H1 (cell line): ENCODE results near the gene VEPH1. TPM values are rescaled to one million over a fixed set of nuclear protein-coding genes. Genes with fewer than 3 reads are reported as not detected.

Experiments
- CTCF ChIA-PET: fragments of 300-600 bp; sonication (Branson Sonifier 250); formaldehyde crosslinking; loops from one replicate; lab custom pipeline; 2021; ENCODE audit not compliant: partially characterized antibody; lab: Charles Lee
- POLR2A ChIA-PET: fragments of 300-600 bp; sonication (Branson Sonifier 250); formaldehyde crosslinking; loops from one replicate; lab custom pipeline; 2021; ENCODE audit warnings: inconsistent platforms; ENCODE audit not compliant: partially characterized antibody; lab: Charles Lee
- DNase-seq, 2 experiments: peaks; one replicate each; pipeline versions ENCODE4 v3.0.0 to v3.0.0-alpha.2; 2010 to 2022; ENCODE audit warnings: low spot score in 2 of 2, low read depth in 1 of 2, mixed read lengths in 1 of 2
- FAIRE-seq: peaks from 2 replicates; lab custom pipeline; 2011; peaks lifted over from hg19 to GRCh38; lab: Jason Lieb, UNC
- H2AFZ ChIP-seq: 2 replicates; pipeline ENCODE4 v1.8.1; 2012; ENCODE audit warnings: low read length, inconsistent platforms
- H2AK5ac ChIP-seq: 2 replicates; pipeline ENCODE4 v1.6.1; 2013; ENCODE audit warnings: low read depth, low read length
- H2BK120ac ChIP-seq: replicated peaks from 2 replicates; pipeline ENCODE3; 2013; ENCODE audit warnings: low read depth, low read length, inconsistent platforms
- H2BK12ac ChIP-seq: 2 replicates; pipeline ENCODE4 v1.6.1; 2013; ENCODE audit warnings: low read depth, low read length
- H2BK15ac ChIP-seq: 2 replicates; pipeline ENCODE4 v1.6.1; 2013; ENCODE audit warnings: low read length
- H2BK20ac ChIP-seq: 2 replicates; pipeline ENCODE4 v1.6.1; 2013; ENCODE audit warnings: low read length
- H2BK5ac ChIP-seq: 2 replicates; pipeline ENCODE4 v1.6.1; 2013; ENCODE audit warnings: low read depth, low read length
- H3K14ac ChIP-seq: 2 replicates; pipeline ENCODE4 v1.6.1; 2013; ENCODE audit warnings: inconsistent platforms; ENCODE audit not compliant: insufficient read length
- H3K18ac ChIP-seq: 2 replicates; pipeline ENCODE4 v1.6.1; 2013; ENCODE audit warnings: low read length; ENCODE audit errors: extremely low read depth
- H3K23ac ChIP-seq: 2 replicates; pipeline ENCODE4 v1.6.1; 2013; ENCODE audit warnings: inconsistent platforms; ENCODE audit not compliant: insufficient read length
- H3K23me2 ChIP-seq: 2 replicates; pipeline ENCODE4 v1.6.1; 2013; ENCODE audit warnings: low read depth, low read length
- H3K27ac ChIP-seq: 2 replicates; pipeline ENCODE4 v1.6.1; 2011; ENCODE audit warnings: low read depth, low read length, inconsistent platforms
- H3K27me3 ChIP-seq, 4 experiments: replicated peaks in 1 of 4; 1 replicate in 1 of 4; 2 replicates in 3 of 4; pipeline versions ENCODE4 v1.6.1 to v1.8.1; 2011 to 2013; ENCODE audit warnings: low read length in 3 of 4, mild to moderate bottlenecking in 3 of 4, inconsistent platforms in 2 of 4, mixed read lengths in 2 of 4, moderate library complexity in 1 of 4; ENCODE audit not compliant: control insufficient read depth in 3 of 4, insufficient read depth in 3 of 4; ENCODE audit errors: extremely low read depth in 1 of 4
- H3K36me3 ChIP-seq, 4 experiments: 2 replicates each; pipeline versions ENCODE4 v1.6.1 to v1.8.1; 2011 to 2013; ENCODE audit warnings: mild to moderate bottlenecking in 4 of 4, low read length in 3 of 4, moderate library complexity in 2 of 4, control low read depth in 1 of 4, inconsistent platforms in 1 of 4; ENCODE audit not compliant: insufficient read depth in 4 of 4, control insufficient read depth in 2 of 4
- H3K4ac ChIP-seq: replicated peaks from 2 replicates; pipeline ENCODE3; 2013; ENCODE audit warnings: low read length, low read depth, mixed read lengths, inconsistent platforms; ENCODE audit not compliant: insufficient read length
- H3K4me1 ChIP-seq, 4 experiments: replicated peaks in 1 of 4; 1 replicate in 1 of 4; 2 replicates in 3 of 4; pipeline versions ENCODE4 v1.6.1 to v1.8.1; 2011 to 2013; ENCODE audit warnings: low read length in 3 of 4, inconsistent platforms in 2 of 4, mixed read lengths in 1 of 4; ENCODE audit not compliant: insufficient read depth in 4 of 4, control insufficient read depth in 3 of 4
- H3K4me2 ChIP-seq, 2 experiments: 2 replicates each; pipeline versions ENCODE4 v1.6.1 to v1.8.1; 2011 to 2013; ENCODE audit warnings: low read depth in 2 of 2, low read length in 2 of 2, control low read depth in 1 of 2, inconsistent platforms in 1 of 2, mild to moderate bottlenecking in 1 of 2; ENCODE audit not compliant: insufficient read depth in 1 of 2
- H3K4me3 ChIP-seq, 4 experiments: fragments of 200-600, 300-600 bp in 1 of 4; sonication (generic), shearing (Covaris generic), sonication (Bioruptor Twin) in 1 of 4; 2 replicates each; pipeline versions ENCODE4 v1.5.1 to v1.8.1; 2011 to 2016; ENCODE audit warnings: low read length in 4 of 4, low read depth in 3 of 4, control low read depth in 2 of 4, inconsistent platforms in 2 of 4, mild to moderate bottlenecking in 2 of 4, mixed read lengths in 1 of 4, moderate library complexity in 1 of 4; ENCODE audit not compliant: insufficient read depth in 2 of 4; ENCODE audit errors: extremely low read depth in 1 of 4
- H3K56ac ChIP-seq: replicated peaks from 2 replicates; pipeline ENCODE3; 2013; ENCODE audit warnings: low read depth, mild to moderate bottlenecking, mixed read lengths, low read length, inconsistent platforms; ENCODE audit not compliant: insufficient read length
- H3K79me1 ChIP-seq: 2 replicates; pipeline ENCODE4 v1.6.1; 2013; ENCODE audit warnings: low read depth, low read length, control low read depth
- H3K79me2 ChIP-seq, 2 experiments: 2 replicates each; pipeline versions ENCODE4 v1.6.1 to v1.8.1; 2012 to 2013; ENCODE audit warnings: low read length in 2 of 2, mild to moderate bottlenecking in 2 of 2, inconsistent platforms in 1 of 2; ENCODE audit not compliant: insufficient read depth in 2 of 2, control insufficient read depth in 1 of 2
- H3K9ac ChIP-seq, 4 experiments: replicated peaks in 1 of 4; 1 replicate in 1 of 4; 2 replicates in 3 of 4; pipeline versions ENCODE4 v1.6.1 to v1.8.1; 2011 to 2013; ENCODE audit warnings: low read depth in 3 of 4, low read length in 3 of 4, control low read depth in 2 of 4, mild to moderate bottlenecking in 2 of 4, moderate library complexity in 2 of 4, inconsistent platforms in 1 of 4; ENCODE audit errors: extremely low read depth in 1 of 4
- H3K9me3 ChIP-seq, 2 experiments: 2 replicates each; pipeline versions ENCODE4 v1.6.1 to v1.8.1; 2012 to 2013; ENCODE audit warnings: mild to moderate bottlenecking in 2 of 2, moderate library complexity in 2 of 2, control low read depth in 1 of 2, inconsistent platforms in 1 of 2, low read depth in 1 of 2, low read length in 1 of 2, mixed read lengths in 1 of 2; ENCODE audit not compliant: insufficient read depth in 2 of 2
- H4K20me1 ChIP-seq, 2 experiments: replicated peaks in 1 of 2; 2 replicates each; pipeline versions ENCODE3 to v1.8.1; 2011 to 2013; ENCODE audit warnings: inconsistent platforms in 2 of 2, low read length in 2 of 2, mild to moderate bottlenecking in 1 of 2; ENCODE audit not compliant: insufficient read depth in 2 of 2, control insufficient read depth in 1 of 2
- H4K5ac ChIP-seq: 2 replicates; pipeline ENCODE4 v1.6.1; 2013; ENCODE audit warnings: low read length, low read depth, mixed read lengths, inconsistent platforms; ENCODE audit not compliant: insufficient read length
- H4K8ac ChIP-seq: 2 replicates; pipeline ENCODE4 v1.8.0; 2013; ENCODE audit warnings: mild to moderate bottlenecking, moderate library complexity, low read length, inconsistent platforms; ENCODE audit not compliant: insufficient read depth; ENCODE audit errors: extremely low read depth
- H4K91ac ChIP-seq: replicated peaks from 2 replicates; pipeline ENCODE3; 2013; ENCODE audit warnings: low read length, mixed read lengths, inconsistent platforms; ENCODE audit not compliant: insufficient read length
- NRF1 ChIP-seq: IDR thresholded peaks from 2 replicates; pipeline ENCODE4 v1.6.1; 2011; ENCODE audit warnings: mild to moderate bottlenecking, low read depth, low read length, improper control_type of control experiment
- WGBS, 2 experiments: shearing (Covaris generic) in 1 of 2; methylation state at CpG; one replicate each; pipeline versions ENCODE4 v1.1.6 to v1.1.7; 2013 to 2015; ENCODE audit warnings: low lambda C conversion rate in 2 of 2, mixed read lengths in 2 of 2, inconsistent platforms in 1 of 2, low coverage in 1 of 2, missing lambda C conversion rate in 1 of 2; ENCODE audit not compliant: insufficient replicate concordance in 2 of 2, insufficient coverage in 1 of 2, insufficient read length in 1 of 2; ENCODE audit errors: extremely low coverage in 1 of 2, missing lambda C conversion rate in 1 of 2; 5-methylcytosine and 5-hydroxymethylcytosine counted together
- polyA plus RNA-seq, 7 experiments: library from polyadenylated mRNA; depleted of rRNA in 3 of 7; stranded (reverse) in 5 of 7; unstranded in 2 of 7; fragments of >200 nt in 5 of 7; fragments of 200-250 nt in 2 of 7; gene quantifications; 1 replicate in 5 of 7; 2 replicates in 1 of 7; 4 replicates in 1 of 7; pipeline versions ENCODE4 v1.2.1 to v1.2.3, GENCODE V29; 2011 to 2013; ENCODE audit warnings: missing spikeins in 2 of 7, mixed read lengths in 2 of 7
- total RNA-seq: library from RNA; stranded (reverse); fragmentation: NEBNext Ultra II Directional; extraction: Animal tissue kit (Norgen Biotek cat#: 25700); gene quantifications from 2 replicates; pipeline ENCODE4 v1.2.1, GENCODE V29; 2021

The VEPH1 gene
- total and polyA plus RNA-seq, 2 of the 8 experiments (the other 6 are each of a cell fraction or from before 2014, with no cell fraction given) = 12.0 to 18.3 TPM

GRCh38 chr3:157284688-157285087 is 218.5 kb downstream of the VEPH1 start:
- H3K27ac ChIP-seq = no peak overlapping the region
- no peaks in the 10 kb centered on the region for H3K36me3 ChIP-seq
- no peak overlapping the region for H2AFZ ChIP-seq
- DNase-seq (no peak), FAIRE-seq (no peak)
- H3K9ac ChIP-seq = no peak overlapping the region
- H3K4me1 ChIP-seq = no peaks in the 10 kb centered on the region
- no peaks in the 10 kb centered on the region for H4K20me1 ChIP-seq
- no peak overlapping the region for H3K4me3 ChIP-seq
- no peak overlapping the region for H3K23ac ChIP-seq
- ChIA-PET CTCF (no interaction called here), POLR2A (no interaction called here)
- no peaks in the 10 kb centered on the region; a peak in 1 of 7 replicates for H3K27me3 ChIP-seq
- H2BK5ac ChIP-seq = no peak overlapping the region
- H2BK20ac ChIP-seq = no peak overlapping the region
- TF ChIP-seq NRF1 = no peak
- H3K14ac ChIP-seq = no peak overlapping the region
- H3K79me1 ChIP-seq = no peaks in the 10 kb centered on the region
- no peak overlapping the region for H3K4ac ChIP-seq
- no peak overlapping the region for H3K56ac ChIP-seq
- H4K5ac ChIP-seq = no peak overlapping the region
- H2AK5ac ChIP-seq = no peak overlapping the region
- no peak overlapping the region for H2BK15ac ChIP-seq
- H3K79me2 ChIP-seq = no peaks in the 10 kb centered on the region
- H2BK12ac ChIP-seq = no peak overlapping the region
- H4K8ac ChIP-seq = no peak overlapping the region
- H3K9me3 ChIP-seq = no peaks in the 10 kb centered on the region
- 80% methylated on average over 1 of the region's 1 CpG; no CpG with 5 or more reads in 1 of the 2 experiments for WGBS, 2 experiments
- no peak overlapping the region for H3K4me2 ChIP-seq
- H3K23me2 ChIP-seq = no peaks in the 10 kb centered on the region; the same call in 1 of the 2 replicates
- no peak overlapping the region for H4K91ac ChIP-seq
- H3K18ac ChIP-seq = no peak overlapping the region
- no peak overlapping the region for H2BK120ac ChIP-seq
